Jurkat, Clone E6-1 (cell line): Measurements from ENCODE around the gene TRIM61.
A peak's percentile ranks its signal among the peaks of the same experiment; 100 is the strongest.
"Not testable (repeated sequence)": the region's sequence is repeated elsewhere in the genome, so short reads cannot be mapped to it uniquely, and the experiment has no call there.

ENCODE experiments used
- DNase-seq: peaks from one replicate; pipeline ENCODE4 v3.0.0-alpha.2; 2011; ENCODE audit warnings: low read depth, low spot score
- H3K4me3 ChIP-seq: 2 replicates; pipeline ENCODE4 v1.5.1; 2011; ENCODE audit warnings: mild to moderate bottlenecking, low read length, control low read depth, moderate library complexity

TRIM61 gene

GRCh38 chr4:164971929-164972328 is 5.5 kb downstream of the TRIM61 start:
- DNase-seq, H3K4me3 ChIP-seq: not testable (repeated sequence)

GRCh38 chr4:164959896-164960295 is 17.6 kb downstream of the TRIM61 start:
- no peak overlapping the region for H3K4me3 ChIP-seq
- no peak for DNase-seq

- not testable (repeated sequence) for H3K4me3 ChIP-seq, DNase-seq
These were observed 18.0 kb downstream of the TRIM61 start for GRCh38 chr4:164959421-164959820.

- H3K4me3 ChIP-seq = no peak overlapping the region
- no peak for DNase-seq
These were observed 20.5 kb downstream of the TRIM61 start for GRCh38 chr4:164956766-164957643.

DNA sequence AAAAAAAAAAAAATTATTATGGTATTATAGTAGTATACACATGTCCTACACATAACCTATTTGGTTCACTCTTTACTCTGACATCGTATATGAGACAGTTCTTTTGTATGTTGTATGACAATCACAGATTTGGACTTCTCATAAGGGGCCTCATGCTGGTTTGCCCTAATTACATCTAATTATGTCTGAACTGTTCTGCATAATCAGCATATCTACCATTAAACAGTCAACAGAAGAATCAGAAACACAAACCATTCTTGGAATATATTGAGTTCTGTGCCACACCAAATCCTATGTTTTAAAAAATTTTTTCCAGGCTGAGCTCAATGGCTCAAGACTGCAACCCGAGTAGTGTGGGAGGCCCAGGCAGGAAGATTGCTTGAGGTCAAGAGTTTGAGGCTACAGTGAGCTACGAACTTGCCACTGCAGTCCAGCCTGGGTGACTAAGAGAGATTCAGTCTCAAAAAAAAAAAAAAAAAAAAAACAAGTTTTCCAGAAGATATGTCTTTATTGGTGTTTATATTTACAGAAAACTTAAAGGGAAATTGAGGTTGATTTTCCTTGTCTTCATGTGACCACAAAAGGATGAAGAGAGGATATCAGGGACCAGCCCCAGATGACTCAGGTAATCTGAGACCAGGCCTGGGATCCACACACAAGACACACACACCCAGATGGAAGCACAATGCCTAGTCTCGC is 22.2 kb downstream of the TRIM61 start:
- DNase-seq = no peak

DNA sequence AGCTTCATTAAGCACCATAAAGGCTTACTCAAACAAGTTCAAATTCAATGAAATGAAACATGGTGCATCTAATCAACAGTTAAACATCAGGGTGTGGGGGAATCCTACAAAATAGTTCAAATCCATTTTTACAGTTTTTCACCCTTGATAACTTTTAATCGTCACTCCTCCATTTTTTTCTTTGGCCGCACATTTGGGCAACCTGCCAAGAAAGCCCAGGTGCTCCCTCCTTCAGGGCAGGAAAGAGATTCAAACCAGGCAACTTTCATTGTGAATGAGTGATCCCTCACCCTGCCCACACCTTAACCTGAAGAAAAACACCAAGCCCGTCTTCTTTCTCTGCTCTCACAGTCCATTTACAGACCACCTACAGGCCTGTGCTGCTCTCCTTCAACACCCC is 24.9 kb downstream of the TRIM61 start:
- H3K4me3 ChIP-seq = no peak overlapping the region
- DNase-seq = no peak

More for the DNA sequence above, 22.2 kb downstream of the TRIM61 start:
- H3K4me3 ChIP-seq = no peak overlapping the region

GRCh38 chr4:164949448-164950143 is 27.9 kb downstream of the TRIM61 start:
- DNase-seq = no peak
- no peak overlapping the region for H3K4me3 ChIP-seq

GRCh38 chr4:164948975-164949374 is 28.5 kb downstream of the TRIM61 start:
- DNase-seq = no peak
- no peak overlapping the region for H3K4me3 ChIP-seq

- not testable (repeated sequence) for DNase-seq, H3K4me3 ChIP-seq
These were observed 29.5 kb downstream of the TRIM61 start for GRCh38 chr4:164948006-164948405.

DNA sequence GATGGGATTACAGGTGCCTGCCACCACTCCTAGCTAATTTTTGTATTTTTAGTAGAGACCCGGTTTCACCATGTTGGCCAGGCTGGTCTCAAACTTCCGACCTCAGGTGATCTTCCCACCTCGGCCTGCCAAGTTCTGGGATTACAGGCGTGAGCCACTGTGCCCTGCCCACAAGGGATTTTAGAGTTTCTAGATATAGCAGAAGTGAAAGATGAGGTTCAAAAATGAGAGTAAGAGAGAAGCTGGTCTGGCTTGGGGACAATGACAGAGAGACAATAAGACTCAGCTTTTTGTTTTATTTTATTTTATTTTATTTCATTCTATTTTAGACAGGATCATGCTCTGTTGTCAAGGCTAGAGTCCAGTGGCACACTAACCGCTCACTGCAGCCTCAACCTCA is 30.6 kb downstream of the TRIM61 start:
- H3K4me3 ChIP-seq = no peak overlapping the region
- DNase-seq = no peak

DNA sequence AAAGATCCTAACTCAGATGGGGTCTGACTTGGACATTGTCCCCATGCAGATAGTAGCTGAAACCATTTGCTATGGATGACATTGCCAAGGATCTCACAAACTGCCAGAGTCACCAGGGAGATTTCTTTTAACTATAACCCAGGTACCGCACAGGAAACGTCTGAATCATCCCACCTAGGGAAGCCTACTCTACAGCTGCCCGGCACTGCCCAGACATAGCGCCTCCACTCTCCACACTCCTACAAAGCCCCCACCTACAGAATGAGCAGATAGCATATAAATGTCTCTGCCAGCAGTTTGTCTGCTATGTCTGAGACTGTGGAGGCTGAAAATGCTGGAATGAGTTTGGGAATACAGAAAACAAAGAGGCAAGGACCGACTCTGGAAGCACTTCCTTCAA is 32.3 kb downstream of the TRIM61 start:
- DNase-seq = no peak
- no peak overlapping the region for H3K4me3 ChIP-seq

DNA sequence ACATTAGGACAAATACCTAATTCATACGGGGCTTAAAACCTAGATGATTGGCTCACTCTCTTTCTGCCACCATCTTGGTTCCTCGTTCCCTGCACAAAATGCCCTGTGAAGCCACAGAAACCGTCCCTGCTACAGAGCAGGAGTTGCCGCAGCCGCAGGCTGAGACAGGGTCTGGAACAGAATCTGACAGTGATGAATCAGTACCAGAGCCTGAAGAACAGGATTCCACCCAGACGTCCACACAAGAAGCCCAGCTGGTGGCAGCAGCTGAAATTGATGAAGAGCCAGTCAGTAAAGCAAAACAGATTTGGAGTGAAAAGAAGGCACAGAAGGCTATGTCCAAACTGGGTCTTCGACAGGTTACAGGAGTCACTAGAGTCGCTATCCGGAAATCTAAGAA is 34.3 kb downstream of the TRIM61 start:
- no peak for DNase-seq
- H3K4me3 ChIP-seq = no peak overlapping the region

GRCh38 chr4:164937576-164938270 is 39.7 kb downstream of the TRIM61 start:
- H3K4me3 ChIP-seq = no peak overlapping the region
- no peak for DNase-seq

GRCh38 chr4:164935865-164936606 is 41.4 kb downstream of the TRIM61 start:
- H3K4me3 ChIP-seq, DNase-seq: not testable (repeated sequence)

- DNase-seq = peak; percentile 9
- H3K4me3 ChIP-seq = no peak overlapping the region
These were observed 42.1 kb downstream of the TRIM61 start for GRCh38 chr4:164935363-164935762.

- DNase-seq = no peak
- no peak overlapping the region for H3K4me3 ChIP-seq
These were observed 44.2 kb downstream of the TRIM61 start for GRCh38 chr4:164933244-164933643.

- no peak overlapping the region for H3K4me3 ChIP-seq
- no peak for DNase-seq
These were observed 45.7 kb downstream of the TRIM61 start for GRCh38 chr4:164931551-164932324.

DNA sequence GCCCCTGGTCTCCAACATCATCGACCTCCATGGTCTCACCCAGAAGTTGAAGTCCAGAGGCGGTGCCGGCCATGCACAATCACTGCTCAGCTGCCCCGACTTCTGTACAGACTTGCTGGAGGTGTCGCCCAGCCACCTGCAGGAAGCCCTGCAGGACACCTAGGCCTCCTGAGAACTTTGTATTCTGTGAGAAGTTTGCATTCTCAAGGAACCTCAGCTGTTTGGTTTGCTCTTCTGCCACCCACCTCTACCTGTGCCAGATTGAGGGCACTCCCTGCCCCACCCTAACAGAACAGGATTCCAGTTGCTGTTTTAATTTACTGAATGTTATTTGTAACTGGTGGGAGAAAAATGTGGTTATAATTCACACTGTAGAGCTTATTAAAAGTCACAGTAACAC is 46.8 kb downstream of the TRIM61 start:
- DNase-seq = no peak
- no peak overlapping the region for H3K4me3 ChIP-seq
